GM12874 (cell line): ENCODE data around the gene CFAP54.

Source experiments
- TF ChIP-seq, protein P1 (sequence below): IDR thresholded peaks from 2 replicates; pipeline ENCODE4 v1.5.1; 2011; ENCODE audit warnings: low read depth, mild to moderate bottlenecking, control low read depth, low read length, moderate library complexity; ENCODE audit not compliant: insufficient read depth

Gene CFAP54

DNA sequence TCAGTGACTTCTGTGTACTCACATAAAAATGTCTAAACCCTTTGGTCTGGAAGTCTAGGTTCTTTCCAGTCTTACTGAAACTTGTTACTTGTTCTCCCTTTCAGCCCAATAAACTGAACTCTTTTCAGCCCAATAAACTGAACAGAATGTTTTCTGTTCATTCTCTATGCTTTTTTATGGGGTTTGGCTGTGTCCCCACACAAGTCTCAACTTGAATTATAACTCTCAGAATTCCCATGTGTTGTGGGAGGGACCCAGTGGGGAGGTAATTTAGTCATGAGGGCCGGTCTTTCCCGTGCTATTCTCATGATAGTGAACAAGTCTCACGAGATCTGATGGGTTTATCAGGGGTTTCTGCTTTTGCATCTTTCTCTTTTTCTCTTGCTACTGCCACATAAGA is 402.7 kb downstream of the CFAP54 start:
- TF ChIP-seq, protein P1, sequence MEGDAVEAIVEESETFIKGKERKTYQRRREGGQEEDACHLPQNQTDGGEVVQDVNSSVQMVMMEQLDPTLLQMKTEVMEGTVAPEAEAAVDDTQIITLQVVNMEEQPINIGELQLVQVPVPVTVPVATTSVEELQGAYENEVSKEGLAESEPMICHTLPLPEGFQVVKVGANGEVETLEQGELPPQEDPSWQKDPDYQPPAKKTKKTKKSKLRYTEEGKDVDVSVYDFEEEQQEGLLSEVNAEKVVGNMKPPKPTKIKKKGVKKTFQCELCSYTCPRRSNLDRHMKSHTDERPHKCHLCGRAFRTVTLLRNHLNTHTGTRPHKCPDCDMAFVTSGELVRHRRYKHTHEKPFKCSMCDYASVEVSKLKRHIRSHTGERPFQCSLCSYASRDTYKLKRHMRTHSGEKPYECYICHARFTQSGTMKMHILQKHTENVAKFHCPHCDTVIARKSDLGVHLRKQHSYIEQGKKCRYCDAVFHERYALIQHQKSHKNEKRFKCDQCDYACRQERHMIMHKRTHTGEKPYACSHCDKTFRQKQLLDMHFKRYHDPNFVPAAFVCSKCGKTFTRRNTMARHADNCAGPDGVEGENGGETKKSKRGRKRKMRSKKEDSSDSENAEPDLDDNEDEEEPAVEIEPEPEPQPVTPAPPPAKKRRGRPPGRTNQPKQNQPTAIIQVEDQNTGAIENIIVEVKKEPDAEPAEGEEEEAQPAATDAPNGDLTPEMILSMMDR, result no peak

DNA sequence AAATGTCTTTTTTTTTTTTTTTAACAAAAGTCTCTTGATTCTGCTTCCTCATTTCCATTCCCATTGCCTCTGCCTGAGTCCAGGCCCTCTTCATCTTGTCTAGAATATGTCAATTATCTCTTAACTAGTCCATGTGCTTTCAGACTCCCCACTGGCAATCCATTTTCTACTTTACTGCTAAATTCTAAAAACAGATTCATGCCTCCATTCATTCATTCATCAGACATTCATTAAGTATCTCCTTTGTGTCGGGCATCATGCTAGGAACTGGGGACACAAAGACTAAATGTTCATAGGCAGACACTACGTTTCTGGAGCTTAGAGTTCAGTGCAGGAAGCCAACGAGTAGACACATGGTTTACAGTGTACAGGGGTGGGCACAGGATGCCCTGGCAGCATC is 408.0 kb downstream of the CFAP54 start:
- TF ChIP-seq, protein P1, result no peak

DNA sequence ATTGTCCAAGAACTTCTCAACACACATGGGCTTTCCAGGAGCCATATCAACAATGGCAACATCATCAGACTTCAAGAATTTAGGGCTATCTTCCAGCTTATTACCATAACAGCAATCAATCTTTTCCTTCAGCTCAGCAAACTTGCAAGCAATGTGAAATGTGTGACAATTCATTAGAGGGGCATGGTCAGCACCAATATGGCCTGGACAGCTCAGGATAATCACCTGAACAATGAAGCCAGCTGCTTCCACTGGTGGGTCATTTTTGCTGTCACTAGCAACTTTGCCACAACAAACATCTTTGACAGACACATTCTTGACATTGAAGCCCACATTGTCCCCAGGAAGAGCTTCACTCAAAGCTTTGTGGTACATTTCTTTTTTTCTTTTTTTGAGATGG is 411.8 kb downstream of the CFAP54 start:
- TF ChIP-seq, protein P1, result no peak

DNA sequence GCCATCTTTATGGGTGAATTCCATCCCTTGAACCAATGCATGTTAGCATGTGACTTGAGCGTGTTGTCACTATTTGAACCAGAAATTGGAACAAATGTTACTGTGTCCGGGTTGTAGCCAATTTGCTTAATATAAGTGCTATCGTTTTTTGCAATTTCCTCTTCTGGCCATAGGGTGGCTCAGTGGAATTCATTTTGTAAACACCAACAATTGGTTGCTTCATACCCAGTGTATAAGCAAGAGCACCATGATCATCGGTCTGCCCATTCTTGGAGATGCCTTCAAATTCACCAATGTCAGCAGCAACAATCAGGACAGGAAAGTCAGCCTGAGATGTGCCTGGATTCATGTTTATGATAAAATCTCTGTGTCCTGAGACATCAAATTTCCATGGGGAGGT is 412.7 kb downstream of the CFAP54 start:
- TF ChIP-seq, protein P1, result no peak

DNA sequence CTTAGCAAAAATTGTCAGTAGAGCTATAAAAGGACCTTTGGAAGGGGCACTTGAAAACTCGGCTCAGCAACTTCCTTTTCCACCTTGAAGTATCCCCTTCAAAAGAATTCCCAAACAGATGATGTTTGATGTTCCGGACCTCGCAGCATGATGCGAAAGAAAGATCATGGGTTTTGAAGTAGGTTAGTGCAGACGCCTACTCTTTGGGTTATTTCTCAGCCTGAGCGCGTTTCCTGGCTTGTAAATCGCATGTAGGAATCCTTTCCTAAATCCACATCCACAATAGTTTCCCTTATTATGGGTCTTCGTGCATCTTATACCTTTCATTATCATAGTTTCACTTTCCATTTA is 417.1 kb downstream of the CFAP54 start:
- TF ChIP-seq, protein P1, result no peak

DNA sequence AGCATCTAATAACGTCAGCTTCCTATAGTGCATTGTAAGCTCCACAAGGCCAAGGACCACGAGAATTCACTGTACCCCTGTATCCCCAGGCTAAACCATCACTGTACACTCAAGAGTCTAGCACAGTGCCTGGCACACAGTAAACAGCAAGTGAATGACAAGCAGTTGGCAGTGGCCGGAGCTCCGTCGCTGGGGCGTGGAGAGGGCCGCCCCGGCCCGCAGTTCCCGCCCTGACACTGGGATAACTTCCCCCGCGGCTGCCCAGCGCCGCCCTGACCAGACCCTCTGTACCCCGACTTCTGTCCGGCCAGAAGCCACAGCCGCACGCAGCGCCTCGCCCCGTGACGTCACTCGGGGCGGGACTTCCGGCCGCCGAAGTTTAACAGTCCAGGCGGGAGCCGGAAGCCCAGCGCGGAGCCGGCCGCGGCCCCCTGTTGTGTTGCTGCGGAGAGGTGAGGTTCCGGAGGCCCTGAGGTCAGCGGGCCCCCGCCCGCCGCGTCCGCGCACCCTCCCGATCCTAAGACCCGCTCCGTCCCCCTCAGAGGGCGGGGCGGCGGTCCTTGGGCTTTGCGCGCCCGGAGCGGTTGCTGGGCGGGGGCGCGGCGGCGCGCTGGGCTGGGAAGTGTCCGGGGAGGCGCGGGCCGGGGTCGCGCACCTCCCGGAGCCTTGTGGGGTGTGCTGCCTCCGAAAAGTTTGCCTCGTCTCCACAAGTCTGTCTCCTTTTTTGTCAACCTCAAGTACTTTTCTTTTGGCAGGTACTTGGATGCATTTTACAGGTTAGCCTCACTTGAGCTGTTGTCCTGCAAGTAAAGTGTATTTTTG is 417.7 kb downstream of the CFAP54 start, which contains the start of gene NEDD1:
Gene NEDD1, plus strand, starts transcription at position 409 of the 822 bp plus-strand sequence. CDS start 2,503 bp downstream, outside the sequence.
- TF ChIP-seq, protein P1, result no peak

DNA sequence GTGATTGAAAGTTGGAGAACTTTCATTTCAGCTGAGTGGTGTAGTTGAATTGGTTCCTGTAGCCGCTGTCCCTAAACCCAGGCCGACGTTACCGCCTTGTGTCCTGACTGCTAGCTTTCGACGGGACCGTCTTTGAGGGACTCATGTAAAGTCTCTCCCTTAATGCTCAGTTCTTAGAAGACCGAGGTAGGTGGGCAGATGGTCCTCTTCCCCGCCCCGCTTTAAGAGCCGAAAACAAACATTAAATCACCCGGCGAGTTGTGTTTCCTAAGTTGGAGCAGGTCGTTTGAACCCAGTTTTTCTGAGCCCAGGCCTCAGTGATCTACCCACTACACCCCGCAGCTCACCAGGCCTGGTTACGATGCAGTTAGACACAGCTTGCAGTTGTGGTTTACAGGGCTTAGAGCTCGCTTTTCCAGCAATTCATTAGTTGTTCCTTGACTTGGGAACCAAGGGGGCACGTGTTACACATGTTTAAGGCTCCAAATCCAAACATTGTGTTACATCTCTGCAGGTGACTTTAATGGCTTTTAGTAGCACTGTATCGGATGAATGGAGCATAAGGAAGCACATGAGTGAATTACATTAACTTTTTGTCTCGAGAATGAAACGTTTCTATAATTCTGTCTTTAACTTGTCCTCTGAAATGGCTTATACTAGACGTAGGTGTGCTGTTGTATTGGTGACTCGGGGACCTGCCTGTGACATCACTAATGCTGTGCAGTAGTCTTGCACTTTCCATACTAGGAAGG is 418.5 kb downstream of the CFAP54 start:
- TF ChIP-seq, protein P1, result no peak
